HEK293T (cell line): ENCODE measurements around the gene RAB40AL.

Experiments
- ARNT ChIP-seq: fragments of 450-650 bp; IDR thresholded peaks from 2 replicates; pipeline ENCODE4 v1.6.1; 2017; ENCODE audit warnings: mild to moderate bottlenecking
- FOXM1 ChIP-seq: fragments of 450-650 bp; IDR thresholded peaks from 2 replicates; pipeline ENCODE4 v1.6.1; 2017; ENCODE audit warnings: mild to moderate bottlenecking, borderline replicate concordance
- HDGF ChIP-seq: fragments of 450-650 bp; IDR thresholded peaks from 2 replicates; pipeline ENCODE4 v1.6.1; 2017; ENCODE audit warnings: antibody characterized with exemption, borderline replicate concordance
- NFRKB ChIP-seq: fragments of 450-650 bp; IDR thresholded peaks from 2 replicates; pipeline ENCODE4 v1.6.1; 2016; ENCODE audit warnings: mild to moderate bottlenecking, moderate library complexity

DNA sequence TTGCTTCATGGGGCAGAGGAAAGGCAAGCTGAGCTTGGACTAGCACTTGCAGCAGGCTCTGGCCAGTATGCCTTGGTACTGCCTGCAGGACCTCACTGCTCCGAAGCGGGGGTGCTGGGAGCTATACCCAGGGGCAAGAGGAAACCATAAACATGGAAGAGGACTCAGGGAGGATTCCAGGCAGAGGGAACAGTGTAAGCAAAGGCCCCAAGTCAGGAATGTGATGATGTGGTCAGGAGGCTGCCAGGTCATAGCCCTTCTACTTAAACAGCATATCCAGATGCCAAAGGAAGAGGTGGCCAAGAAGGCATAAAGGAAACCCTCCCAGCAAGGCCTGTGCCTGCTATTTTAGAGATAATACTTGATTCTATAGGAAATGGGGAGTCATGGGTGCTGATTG, 31.1 kb downstream of the RAB40AL start:
- TF ChIP-seq NFRKB (no peak), FOXM1 (no peak), ARNT (no peak), HDGF (no peak)
